Left ventricle myocardium superior (tissue), 1 donor: ENCODE results near the gene LEF1. TPM values are rescaled to one million over a fixed set of nuclear protein-coding genes. Genes with fewer than 3 reads are reported as not detected.

Experiments
- ATAC-seq: fragments of 200-7000 bp; cut with Tn5 transposase; one replicate; pipeline ENCODE4 v1.9.1; 2020; ENCODE audit warnings: mild to moderate bottlenecking, moderate library complexity
- DNase-seq: peaks from one replicate; pipeline ENCODE4 v3.0.0-alpha.2; 2020
- intact Hi-C: fragments of 100-400 bp; cut with micrococcal nuclease; formaldehyde crosslinking; loops from one replicate; pipeline ENCODE4 v1.11.0; 2022
- total RNA-seq: library from RNA; stranded (reverse); fragmentation: NEBNext Ultra II Directional; extraction: Animal tissue kit (Norgen Biotek cat#: 25700); gene quantifications from one replicate; pipeline ENCODE4 v1.2.1, GENCODE V29; 2021
- donor health status: DM: no; HTN: yes; CAD: no; lungs with severe emphysema.

LEF1 gene
- total RNA-seq, 1 donor from 2014 or later, result 0.47 TPM

- intact Hi-C loops, result no loop called here
- ATAC-seq, result no peak
- DNase-seq, result no peak
Measured at GRCh38 chr4:108181704-108182103, 13.0 kb upstream of the LEF1 start.

- DNase-seq, result no peak
- intact Hi-C loops, result no loop called here
- no peak for ATAC-seq
Measured at GRCh38 chr4:108180513-108180912, 11.8 kb upstream of the LEF1 start.

- DNase-seq (no peak), ATAC-seq (no peak)
- intact Hi-C loops, result no loop called here
Measured at GRCh38 chr4:108175966-108176365, 7.2 kb upstream of the LEF1 start.

- no peak for DNase-seq
- intact Hi-C loops, result no loop called here
- no peak for ATAC-seq
Measured at GRCh38 chr4:108174856-108175255, 6.1 kb upstream of the LEF1 start.

GRCh38 chr4:108173599-108174057, 4.9 kb upstream of the LEF1 start:
- ATAC-seq, result no peak
- DNase-seq, result no peak
- intact Hi-C loops, result no loop called here

GRCh38 chr4:108172753-108173598, 4.2 kb upstream of the LEF1 start:
- intact Hi-C loops, result no loop called here
- ATAC-seq, result peak; percentile 88
- DNase-seq, result peak; percentile 62

- intact Hi-C loops, result no loop called here
- ATAC-seq (peak; percentile 62), DNase-seq (peak; percentile 40)
Measured at GRCh38 chr4:108172231-108172752, 3.6 kb upstream of the LEF1 start.

- DNase-seq (no peak), ATAC-seq (no peak)
- intact Hi-C loops, result no loop called here
Measured at GRCh38 chr4:108171339-108172230, 2.9 kb upstream of the LEF1 start.

- no peak for ATAC-seq
- intact Hi-C loops, result no loop called here
- no peak for DNase-seq
Measured at GRCh38 chr4:108170631-108171338, 2.1 kb upstream of the LEF1 start.

GRCh38 chr4:108169664-108170063, 932 bp upstream of the LEF1 start:
- DNase-seq, result no peak
- intact Hi-C loops, result no loop called here
- no peak for ATAC-seq

GRCh38 chr4:108168160-108168670, 517 bp downstream of the LEF1 start:
- DNase-seq (no peak), ATAC-seq (no peak)
- intact Hi-C loops, result no loop called here

GRCh38 chr4:108166441-108167315, 2.1 kb downstream of the LEF1 start:
- intact Hi-C loops, result no loop called here
- no peak for DNase-seq
- ATAC-seq, result peak; percentile 32

GRCh38 chr4:108166038-108166437, 2.7 kb downstream of the LEF1 start:
- DNase-seq, result no peak
- no peak for ATAC-seq
- intact Hi-C loops, result no loop called here

- DNase-seq, result no peak
- intact Hi-C loops, result no loop called here
- ATAC-seq, result no peak
Measured at GRCh38 chr4:108165586-108165985, 3.1 kb downstream of the LEF1 start.

GRCh38 chr4:108163351-108163750, 5.4 kb downstream of the LEF1 start:
- intact Hi-C loops, result loop anchor here (5.0 kb wide), 1 partner anchor 101 kb away; no protein-coding TSS in a partner anchor
- DNase-seq (no peak), ATAC-seq (no peak)

- intact Hi-C loops, result loop anchor here (5.0 kb wide), 1 partner anchor 99 kb away; no protein-coding TSS in a partner anchor
- DNase-seq (no peak), ATAC-seq (no peak)
Measured at GRCh38 chr4:108160741-108161352, 7.9 kb downstream of the LEF1 start.

- intact Hi-C loops, result loop anchor here (5.0 kb wide), 1 partner anchor 98 kb away; no protein-coding TSS in a partner anchor
- ATAC-seq (no peak), DNase-seq (no peak)
Measured at GRCh38 chr4:108159845-108160244, 8.9 kb downstream of the LEF1 start.

- DNase-seq (no peak), ATAC-seq (no peak)
- intact Hi-C loops, result no loop called here
Measured at GRCh38 chr4:108157655-108158054, 11.1 kb downstream of the LEF1 start.
